GM21576 (cell line): ENCODE data around the gene MTA3.
"Not testable (repeated sequence)": the region's sequence is repeated elsewhere in the genome, so short reads cannot be mapped to it uniquely, and the experiment has no call there.

Experiments used
- ATAC-seq: cut with Tn5 transposase; IDR thresholded peaks from one replicate; pipeline ENCODE4 v1.9.1; 2021; ENCODE audit warnings: mild to moderate bottlenecking, moderate library complexity; ENCODE audit not compliant: unreplicated experiment

The MTA3 gene

DNA sequence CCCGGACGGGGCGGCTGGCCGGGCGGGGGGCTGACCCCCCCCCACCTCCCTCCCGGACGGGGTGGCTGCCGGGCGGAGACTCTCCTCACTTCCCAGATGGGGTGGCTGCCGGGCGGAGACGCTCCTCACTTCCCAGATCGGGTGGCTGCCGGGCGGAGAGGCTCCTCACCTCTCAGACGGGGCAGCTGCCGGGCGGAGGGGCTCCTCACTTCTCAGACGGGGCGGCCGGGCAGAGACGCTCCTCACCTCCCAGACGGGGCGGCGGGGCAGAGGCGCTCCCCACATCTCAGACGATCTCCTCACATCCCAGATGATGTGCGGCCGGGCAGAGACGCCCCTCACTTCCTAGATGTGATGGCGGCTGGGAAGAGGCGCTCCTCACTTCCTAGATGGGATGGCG lies 37.7 kb downstream of the MTA3 start:
- not testable (repeated sequence) for ATAC-seq

DNA sequence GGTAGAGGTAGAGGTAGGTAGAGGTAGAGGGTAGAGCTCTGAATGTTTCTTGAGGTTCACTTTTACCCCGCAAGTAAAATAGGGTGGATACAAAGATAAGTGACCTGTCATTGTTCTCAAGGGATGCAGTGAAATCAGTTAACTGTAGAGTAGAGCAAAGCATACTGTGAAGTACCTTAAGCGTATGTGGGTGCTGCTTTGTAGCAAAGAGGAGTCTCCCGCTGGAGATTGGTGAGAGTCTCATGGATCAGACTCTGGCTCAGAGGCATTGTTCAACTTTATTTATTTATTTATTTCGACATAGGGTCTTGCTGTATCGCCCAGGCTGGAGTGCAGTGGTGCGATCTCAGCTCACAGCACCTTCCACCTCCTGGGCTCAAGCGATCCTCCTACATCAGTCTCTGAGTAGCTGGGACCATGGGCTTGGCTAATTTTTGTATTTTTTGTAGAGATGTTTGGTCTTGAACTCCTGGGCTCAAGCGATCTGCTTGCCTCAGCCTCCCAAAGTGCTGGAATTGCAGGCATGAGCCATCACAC lies 38.7 kb downstream of the MTA3 start:
- no peak for ATAC-seq

DNA sequence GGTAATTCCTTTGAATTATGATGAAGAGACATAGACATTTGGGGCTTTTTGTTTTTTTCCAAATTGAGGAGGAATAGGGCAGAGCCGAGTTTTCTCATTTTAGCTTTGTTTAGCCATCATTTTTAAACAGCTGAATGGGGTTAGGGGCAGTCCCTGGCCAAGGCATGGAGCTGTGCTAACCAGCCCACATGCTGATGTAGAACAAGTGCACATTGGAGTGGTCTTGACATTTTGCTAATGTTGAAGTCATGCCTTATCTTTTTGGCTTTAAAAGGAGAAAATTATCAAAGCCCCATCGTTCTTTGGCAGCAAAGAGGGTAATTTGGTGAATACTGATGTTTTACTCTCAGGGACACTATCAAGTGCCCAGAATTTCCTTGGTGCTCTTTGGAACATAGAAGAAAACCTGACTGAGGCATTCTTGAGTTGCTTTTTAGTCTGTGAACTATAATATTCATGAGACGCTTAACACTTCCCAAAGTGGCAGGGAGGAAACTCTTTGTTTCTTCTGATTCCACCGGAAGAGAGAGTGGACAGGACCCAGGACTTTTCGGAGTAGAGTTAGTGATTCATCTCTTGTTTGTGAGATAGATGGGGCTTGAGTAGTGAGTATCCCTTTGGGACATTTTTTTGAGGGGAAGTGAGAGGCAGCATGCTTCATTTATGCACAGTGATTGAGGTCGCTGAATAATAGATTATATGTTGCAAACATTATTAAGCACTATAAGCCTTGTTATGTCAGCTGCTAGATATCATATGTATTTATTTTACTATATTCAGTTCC lies 45.0 kb downstream of the MTA3 start:
- no peak for ATAC-seq

DNA sequence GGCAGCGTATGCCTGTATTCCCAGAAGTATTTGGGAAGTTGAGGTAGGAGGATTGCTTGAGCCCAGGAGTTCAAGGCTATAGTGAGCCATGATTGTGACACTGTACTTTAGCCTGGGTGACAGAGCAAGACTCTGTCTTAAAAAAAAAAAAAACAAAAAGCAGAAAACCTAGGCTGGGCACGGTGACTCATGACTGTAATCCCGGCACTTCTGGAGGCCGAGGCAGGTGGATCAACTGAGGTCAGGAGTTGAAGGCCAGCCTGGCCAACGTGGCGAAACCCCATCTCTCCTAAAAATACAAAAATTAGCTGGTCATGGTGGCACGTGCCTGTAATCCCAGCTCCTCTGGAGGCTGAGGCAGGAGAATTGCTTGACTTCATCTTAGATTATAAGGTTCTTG lies 46.4 kb downstream of the MTA3 start:
- ATAC-seq = no peak

DNA sequence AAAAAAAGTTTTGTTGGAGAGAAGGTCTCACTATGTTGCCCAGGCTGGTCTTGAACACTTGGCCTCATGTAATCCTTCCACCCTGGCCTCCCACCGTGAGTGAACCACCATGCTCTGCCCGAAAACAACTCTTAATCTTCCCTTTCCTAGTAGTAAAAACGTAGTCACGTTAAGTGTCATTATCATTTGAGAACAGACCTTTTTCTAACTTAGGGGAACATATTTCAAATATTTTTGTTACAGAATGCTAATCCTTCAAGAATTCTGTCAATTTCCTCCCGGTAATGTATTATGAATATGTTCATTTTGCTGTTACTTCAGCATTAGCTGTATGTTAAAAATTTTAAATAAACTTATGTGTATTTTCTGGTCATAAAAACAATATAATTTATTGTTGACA lies 49.7 kb downstream of the MTA3 start:
- no peak for ATAC-seq

DNA sequence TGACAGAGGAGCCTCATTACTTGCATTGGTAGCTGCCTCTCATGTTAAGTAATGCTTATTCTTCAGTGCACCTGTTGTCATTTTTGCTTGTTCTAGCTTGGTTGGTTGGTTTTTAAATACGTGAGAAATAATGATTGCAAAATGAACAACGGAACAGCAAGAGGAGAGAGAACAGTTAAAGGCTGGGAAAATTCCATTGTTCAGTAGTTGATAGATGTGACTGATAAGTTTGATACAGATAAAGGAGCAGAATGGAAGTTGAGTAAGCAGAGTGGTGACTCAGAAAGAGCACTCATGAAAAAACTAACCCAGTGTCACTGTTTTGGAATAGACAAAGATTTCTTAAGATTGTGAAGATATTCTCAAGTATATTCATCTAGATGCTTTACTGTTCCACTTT lies 50.5 kb downstream of the MTA3 start:
- ATAC-seq = no peak

DNA sequence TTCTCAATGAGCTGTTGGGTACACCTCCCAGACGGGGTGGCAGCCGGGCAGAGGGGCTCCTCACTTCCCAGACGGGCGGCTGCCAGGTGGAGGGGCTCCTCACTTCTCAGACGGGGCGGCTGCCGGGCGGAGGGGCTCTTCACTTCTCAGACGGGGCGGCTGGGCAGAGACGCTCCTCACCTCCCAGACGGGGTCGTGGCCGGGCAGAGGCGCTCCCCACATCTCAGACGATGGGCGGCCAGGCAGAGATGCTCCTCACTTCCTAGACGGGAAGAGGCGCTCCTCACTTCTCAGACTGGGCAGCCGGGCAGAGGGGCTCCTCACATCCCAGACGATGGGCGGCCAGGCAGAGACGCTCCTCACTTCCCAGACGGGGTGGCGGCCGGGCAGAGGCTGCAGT lies 53.2 kb downstream of the MTA3 start:
- not testable (repeated sequence) for ATAC-seq

DNA sequence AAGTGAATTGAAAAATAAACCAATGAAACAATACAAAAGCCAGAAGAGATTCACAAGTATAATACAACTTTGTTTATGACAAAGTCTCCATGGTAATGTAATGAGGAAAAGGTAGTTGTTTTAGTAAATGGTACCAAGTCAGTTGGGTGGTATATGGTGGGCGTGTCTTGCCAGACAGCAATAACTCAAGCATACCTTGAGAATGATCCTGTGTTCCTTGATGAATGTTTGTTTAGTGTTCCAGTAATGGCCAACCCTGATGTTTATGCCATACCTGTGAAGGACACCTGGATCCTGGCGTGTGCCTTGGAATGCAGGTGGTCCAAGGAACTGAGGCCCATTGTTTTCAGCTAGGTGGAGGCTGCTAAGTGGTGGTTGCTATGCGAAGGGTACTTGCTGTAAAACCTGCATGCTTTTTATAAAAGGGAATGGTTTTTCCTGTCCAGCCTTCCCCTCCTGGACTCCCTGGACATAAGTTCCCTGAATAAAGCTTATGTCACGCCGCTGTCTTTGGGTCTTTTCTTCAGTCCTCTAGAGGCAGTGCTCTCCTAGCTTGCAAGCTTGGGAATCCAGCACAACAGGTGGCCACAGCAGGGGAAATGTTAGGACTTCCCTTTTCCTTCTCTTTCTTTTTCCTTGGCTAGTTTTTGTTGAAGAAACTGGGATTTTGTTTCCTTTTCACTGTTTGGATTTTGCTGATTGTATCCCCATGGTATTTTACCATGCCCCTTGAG lies 54.7 kb downstream of the MTA3 start:
- no peak for ATAC-seq

DNA sequence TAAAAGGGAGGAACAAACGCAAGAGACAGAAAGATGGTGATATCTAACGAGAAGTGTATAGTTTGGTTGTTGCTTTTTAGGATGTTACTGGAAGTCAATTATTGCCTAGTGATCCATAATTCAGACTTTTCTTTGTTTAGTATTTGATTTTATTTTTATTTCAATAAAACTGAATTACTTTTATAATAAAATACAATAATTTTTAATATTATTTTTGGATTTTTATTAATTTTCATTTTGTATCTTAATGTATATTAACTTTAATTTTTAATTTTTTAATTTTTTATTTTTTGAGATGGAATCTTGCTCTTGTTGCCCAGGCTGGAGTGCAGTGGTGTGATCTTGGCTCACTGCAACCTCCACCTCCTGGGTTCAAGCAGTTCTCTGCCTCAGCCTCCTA lies 55.6 kb downstream of the MTA3 start:
- ATAC-seq = no peak

DNA sequence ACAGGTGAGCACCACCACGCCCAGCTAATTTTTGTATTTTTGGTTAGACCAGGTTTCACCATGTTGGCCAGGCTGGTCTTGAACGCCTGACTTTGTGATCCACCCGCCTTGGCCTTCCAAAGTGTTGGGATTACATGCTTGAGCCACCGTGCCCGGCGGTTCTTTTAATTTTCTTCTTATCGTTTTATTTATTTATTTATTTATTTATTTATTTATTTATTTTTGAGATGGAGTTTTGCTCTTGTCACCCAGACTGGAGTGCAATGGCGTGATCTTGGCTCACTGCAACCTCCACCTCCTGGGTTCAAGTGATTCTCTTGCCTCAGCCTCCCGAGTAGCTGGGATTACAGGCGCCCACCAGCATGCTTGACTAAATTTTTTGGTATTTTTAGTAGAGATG lies 59.6 kb downstream of the MTA3 start:
- not testable (repeated sequence) for ATAC-seq

DNA sequence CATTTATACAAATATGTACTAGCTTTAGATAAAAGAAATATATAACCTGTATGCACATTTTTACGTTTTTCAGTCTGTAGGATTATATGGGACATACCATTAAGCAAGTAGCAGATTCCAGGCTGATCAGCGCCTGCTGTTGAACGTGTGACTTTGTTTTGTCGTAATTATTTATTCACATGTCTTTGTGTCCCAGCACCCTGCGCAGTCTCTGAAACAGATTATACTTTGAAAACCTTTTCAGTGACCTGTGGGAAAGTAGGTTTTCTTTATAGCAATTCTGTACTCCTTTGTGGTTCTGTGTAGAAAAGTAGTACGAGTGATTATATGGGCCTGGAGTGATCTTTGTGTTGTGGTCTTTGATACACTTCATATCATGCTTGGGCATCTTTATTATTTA lies 68.5 kb downstream of the MTA3 start:
- no peak for ATAC-seq

DNA sequence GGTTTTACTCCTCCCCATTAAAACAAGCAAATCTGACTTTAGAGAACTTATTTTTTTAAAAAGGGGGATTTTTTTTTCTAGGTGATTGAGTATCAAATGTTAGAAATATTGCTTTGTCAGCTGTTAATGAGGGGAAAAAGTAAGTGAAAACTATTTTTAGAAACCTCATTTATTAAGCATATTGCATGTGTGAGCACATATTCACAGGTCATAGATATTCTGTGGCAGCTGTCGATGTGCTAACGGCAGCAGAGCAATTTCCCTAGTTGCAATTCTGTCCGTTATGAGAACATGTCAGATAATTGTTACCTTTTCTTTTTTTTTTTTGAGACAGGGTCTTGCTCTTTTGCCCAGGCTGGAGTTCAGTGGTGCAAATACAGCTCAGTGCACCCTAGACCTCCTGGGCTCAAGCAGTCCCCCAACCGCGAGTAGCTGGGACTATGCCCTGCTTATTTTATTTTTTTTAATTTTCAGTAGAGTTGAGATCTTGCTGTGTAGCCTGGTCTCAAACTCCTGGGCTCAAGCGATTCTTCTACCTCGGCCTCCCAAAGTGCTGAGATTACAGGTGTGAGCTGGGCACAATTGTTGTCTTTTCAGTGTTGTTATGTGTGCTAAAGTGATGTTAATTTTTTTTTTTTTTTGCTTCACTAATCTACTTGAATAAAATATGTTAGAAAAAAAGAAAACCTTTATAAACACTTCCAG lies 69.8 kb downstream of the MTA3 start:
- no peak for ATAC-seq

DNA sequence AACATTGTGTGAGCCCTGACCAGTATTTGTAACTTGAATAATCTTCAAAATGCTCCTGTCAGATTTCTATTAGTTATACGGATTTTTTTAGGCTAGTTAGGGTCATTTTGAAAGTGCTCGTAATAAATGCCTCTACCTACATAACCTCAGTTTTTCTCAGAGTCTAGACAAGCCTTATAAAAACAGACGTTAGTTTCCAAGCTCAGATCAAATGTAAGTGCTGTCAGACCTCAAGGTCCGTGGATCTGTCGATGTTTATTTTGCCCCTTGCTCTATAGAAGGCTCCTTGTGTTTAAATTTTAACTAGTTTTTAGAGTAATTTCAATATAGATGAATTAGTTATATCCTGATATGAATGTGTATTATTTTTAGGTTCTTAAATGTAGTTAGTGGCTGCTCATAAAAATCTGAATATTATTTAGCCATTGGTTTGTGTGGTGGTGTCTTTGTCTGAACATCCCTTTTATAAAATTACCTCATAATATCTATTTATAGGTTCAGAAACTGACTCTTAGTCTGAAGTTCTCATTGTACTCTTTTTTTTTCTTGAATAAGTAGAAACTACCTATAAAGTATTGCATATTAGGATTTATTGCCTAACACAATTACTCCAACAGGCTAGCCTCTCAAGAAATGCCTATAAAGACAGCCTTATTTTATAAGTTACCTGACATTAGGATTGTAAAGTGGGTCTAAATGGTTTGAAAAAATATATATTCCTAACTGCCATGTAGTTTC lies 71.1 kb downstream of the MTA3 start:
- no peak for ATAC-seq

DNA sequence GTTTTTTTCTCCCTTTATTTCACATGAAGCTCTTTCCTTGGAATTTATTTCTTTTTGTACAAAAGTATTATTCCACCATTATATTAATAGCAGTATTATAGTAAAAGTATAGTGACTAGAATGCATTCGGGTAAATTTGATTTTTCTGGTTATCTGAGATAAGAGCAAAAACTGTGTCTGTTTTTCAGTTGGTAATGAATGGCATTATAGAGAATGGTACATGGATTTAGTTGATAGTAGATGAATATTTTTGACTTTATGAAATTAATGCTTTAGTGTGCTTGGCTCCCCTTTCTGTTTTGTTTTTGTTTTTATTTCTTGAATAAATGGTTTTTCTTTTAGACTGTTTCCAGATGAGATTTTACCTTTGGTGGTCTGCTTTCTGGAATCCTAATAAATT lies 71.8 kb downstream of the MTA3 start:
- ATAC-seq = no peak

DNA sequence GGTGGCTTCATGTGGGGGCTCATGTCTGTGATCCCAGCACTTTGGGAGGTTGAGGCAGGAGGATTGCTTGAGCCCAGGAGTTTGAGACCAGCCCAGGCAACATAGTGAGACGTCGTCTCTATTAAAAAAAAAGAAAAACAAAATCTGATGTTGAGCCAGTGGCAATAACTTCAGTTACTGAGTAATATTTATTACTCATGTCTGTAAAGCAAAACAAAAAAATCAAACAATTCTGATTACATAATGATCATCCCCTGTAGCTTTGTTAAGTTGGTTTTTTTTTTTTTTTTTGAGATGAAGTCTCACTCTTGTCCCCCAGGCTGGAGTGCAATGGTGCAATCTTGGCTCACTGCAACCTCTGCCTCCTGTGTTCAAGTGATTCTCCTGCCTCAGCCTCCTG lies 73.9 kb downstream of the MTA3 start:
- not testable (repeated sequence) for ATAC-seq

DNA sequence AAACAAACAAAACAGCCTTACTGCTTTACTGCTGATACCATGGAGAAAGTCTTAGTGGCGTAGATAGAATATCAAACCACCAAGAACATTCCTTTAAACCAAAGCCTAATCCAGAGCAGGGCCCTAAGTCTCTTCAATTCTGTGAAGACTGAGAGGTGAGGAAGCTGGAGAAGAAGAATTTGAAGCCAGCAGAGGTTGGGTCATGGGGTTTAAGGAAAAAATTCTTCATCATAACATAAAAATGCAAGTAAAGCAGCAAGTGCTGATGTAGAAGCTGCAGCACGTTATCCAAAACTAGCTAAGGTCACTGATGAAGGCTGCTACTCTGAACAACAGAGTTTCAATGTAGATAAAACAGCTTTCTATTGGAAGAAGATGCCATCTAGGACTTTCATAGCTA lies 77.1 kb downstream of the MTA3 start:
- ATAC-seq = no peak

DNA sequence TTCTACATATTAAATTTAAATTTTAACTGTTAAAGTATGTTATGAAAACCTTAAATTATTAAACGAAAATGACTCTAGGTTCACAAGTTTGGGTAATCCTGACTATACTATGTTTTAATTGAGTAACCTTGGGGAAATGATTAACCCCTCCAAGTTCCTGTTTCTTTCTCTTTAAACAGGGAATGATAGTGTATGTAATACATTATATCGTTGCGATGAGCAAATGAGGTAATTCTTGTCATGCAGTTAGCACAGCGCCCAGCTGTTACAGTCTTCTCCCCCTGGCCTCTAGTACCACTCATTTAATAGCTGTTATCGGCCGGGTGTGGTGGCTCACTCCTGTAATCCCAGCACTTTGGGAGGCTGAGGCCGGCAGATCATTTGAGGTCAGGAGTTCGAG lies 80.4 kb downstream of the MTA3 start:
- ATAC-seq = no peak

DNA sequence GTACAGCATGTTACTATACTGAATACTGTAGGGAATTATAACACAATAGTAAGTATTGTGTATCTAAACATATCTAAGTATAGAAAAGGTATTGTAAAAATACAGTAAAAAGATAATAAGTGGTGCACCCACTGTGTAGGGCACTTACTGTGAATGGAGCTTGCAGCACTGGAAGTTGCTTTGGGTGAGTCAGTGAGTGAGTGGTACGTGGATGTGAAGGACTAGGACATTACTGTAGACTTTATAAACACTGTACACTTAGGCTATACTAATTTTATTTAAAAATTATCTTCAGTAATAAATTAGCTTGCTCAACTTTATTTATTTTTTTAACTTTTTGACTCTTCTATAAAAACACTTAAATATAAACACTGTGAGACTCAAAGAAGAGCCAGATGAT lies 82.6 kb downstream of the MTA3 start:
- no peak for ATAC-seq

DNA sequence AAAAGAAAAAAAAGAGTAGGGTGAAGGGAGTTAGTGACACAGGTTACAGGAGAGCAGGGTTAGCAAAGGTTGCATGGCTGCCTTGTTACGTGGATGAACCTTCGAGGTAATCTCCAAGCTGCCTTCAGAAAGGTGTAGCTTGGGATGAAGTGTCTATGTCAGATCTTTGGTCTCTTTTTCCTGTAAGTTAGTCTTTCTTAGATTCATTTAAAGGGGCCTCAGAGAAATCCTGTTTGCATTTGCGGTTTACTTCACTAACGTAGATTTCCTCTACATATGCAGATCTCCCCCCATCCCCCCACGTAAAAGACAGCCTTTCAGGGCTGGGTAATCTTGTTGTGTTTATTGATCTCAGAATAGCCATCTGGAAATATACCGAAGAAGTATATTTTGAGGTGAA lies 83.7 kb downstream of the MTA3 start:
- no peak for ATAC-seq

DNA sequence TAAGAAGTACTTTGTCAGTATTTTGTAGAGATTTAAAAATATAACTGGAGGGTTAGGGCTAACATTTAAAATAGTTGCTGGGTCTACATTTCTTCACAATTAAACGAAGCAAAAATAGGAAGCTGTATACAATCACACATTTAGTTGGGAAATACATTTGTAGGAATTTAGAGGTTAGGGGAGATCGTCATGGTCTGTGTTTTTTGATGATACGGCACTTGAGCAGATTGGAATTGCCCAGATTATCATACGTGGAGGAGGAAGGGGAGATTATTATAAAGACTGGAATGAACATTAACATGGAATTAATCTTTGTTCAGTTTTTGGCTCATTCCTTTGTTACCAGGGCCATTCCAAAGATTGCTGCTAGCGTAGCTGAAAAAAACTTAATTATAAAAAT lies 84.6 kb downstream of the MTA3 start:
- ATAC-seq = no peak

DNA sequence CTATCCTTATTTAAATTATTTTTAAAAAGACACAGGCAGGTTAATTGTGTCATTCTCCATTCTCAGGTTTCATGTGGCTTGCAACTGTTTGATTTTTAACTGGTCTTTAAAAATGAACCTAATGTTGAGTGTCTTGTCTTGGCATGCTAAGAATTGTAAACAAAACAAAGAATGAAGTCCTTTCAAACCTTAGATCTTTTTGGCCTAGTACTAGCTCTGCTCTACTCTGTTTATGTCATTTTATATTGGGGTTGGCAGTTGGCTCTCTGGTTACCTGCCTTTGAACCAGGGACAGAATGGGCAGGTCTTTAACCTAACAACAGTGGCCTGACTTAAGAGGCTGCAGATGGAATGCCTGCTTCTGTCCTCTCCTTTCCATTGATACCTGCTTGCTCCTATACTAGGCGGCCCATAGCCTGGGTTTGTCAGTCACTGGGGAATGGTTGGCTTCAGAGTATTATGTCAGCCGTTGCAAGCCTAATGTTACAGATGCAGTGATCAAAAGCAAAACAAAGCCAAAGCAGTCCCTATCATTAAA lies 85.5 kb downstream of the MTA3 start:
- no peak for ATAC-seq
